Raji (cell line): Measurements from ENCODE around the gene ZFP36.

Experiments used
- POLR2A ChIP-seq: IDR thresholded peaks from 2 replicates; pipeline ENCODE4 v1.6.1; 2011; ENCODE audit warnings: low read depth, low read length, control low read depth; ENCODE audit not compliant: insufficient read depth

The ZFP36 gene

DNA sequence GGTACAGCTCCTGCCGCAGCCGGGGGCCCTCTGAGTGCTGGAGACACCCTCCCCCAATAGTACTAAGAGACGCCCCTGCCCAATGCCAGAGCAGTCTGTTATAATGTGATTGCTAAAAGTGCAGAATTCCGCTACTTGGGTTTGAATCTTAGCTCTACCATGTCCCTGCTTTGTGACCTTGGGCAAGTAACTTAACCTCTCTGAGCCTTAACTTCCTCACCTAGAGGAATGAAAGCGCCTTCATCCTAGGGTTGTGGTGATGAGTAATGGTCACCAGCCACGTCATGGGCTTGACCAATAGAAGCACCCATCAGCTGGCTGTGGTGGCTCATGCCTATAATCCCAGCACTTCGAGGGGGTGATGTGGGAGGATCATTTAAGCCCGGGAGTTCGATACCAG, 12.4 kb downstream of the ZFP36 start:
- no peak for TF ChIP-seq POLR2A

- no peak for TF ChIP-seq POLR2A
Measured at GRCh38 chr19:39420769-39421168, 14.1 kb downstream of the ZFP36 start.

GRCh38 chr19:39422020-39422419, 15.4 kb downstream of the ZFP36 start:
- TF ChIP-seq POLR2A, result no peak

DNA sequence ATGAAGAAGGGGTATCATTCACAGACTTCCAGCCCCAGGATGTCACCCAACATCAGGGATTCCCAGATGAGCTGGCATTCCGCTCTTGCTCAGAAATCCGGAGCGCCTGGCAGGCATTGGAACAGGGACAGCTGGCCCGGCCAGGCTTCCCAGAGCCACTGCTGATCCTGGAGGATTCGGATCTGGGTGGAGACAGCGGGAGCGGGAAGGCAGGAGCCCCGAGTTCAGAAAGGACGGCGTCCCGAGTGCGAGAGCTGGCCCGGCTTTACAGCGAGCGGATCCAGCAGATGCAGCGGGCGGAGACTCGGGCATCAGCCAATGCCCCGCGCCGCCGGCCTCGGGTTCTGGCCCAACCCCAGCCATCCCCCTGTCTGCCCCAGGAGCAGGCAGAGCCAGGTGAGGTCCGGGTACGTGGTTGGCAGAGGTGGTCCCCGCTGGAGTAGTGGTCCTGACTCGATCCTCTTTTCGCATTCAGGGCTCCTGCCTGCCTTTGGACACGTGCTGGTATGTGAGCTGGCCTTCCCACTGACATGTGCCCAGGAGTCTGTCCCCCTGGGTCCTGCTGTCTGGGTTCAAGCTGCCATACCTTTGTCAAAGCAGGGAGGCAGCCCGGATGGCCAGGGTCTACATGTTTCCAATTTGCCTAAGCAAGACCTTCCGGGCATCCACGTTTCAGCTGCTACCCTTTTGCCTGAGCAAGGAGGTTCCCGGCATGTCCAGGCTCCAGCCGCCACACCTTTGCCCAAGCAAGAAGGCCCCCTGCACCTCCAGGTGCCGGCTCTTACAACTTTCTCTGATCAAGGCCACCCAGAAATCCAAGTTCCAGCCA, 16.8 kb downstream of the ZFP36 start:
- TF ChIP-seq POLR2A, result no peak

GRCh38 chr19:39424934-39425333, 18.3 kb downstream of the ZFP36 start:
- no peak for TF ChIP-seq POLR2A

GRCh38 chr19:39425744-39426143, 19.1 kb downstream of the ZFP36 start:
- TF ChIP-seq POLR2A, result no peak

DNA sequence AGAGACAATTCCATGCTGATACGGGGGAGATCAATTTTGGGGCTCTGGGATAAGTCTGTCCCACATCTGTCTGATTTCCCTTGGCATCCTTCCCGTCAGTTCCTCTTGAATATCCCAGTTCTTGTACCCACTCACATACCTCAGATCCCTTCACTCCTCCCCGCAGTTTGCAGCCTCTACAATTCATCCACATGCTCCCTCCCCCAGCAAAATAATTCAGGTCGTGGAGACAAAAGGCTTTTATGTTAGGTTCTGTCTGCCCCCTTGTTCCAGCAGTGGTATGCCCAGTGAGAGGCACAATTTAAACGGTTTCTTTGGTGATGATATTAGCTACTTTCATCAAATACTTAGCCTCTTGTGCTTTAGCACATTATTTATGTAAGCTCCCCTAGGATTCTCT, 19.5 kb downstream of the ZFP36 start:
- no peak for TF ChIP-seq POLR2A

DNA sequence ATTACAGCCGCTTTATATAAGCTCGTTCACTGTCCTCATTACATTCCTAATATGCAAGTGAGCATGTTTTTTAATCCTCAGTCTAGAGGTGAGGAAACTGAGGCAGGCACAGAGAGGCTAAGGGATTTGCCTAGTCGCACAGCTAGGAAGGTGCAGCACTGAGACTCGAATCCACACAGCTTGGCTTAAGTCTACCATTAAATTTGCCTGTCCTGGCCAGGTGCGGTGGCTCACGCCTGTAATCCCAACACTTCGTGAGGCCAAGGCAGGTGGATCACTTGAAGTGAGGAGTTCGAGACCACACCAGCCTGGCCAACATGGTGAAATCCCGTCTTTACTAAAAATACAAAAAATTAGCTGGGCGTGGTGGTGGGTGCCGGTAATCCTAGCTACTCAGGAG, 21.1 kb downstream of the ZFP36 start:
- no peak for TF ChIP-seq POLR2A

DNA sequence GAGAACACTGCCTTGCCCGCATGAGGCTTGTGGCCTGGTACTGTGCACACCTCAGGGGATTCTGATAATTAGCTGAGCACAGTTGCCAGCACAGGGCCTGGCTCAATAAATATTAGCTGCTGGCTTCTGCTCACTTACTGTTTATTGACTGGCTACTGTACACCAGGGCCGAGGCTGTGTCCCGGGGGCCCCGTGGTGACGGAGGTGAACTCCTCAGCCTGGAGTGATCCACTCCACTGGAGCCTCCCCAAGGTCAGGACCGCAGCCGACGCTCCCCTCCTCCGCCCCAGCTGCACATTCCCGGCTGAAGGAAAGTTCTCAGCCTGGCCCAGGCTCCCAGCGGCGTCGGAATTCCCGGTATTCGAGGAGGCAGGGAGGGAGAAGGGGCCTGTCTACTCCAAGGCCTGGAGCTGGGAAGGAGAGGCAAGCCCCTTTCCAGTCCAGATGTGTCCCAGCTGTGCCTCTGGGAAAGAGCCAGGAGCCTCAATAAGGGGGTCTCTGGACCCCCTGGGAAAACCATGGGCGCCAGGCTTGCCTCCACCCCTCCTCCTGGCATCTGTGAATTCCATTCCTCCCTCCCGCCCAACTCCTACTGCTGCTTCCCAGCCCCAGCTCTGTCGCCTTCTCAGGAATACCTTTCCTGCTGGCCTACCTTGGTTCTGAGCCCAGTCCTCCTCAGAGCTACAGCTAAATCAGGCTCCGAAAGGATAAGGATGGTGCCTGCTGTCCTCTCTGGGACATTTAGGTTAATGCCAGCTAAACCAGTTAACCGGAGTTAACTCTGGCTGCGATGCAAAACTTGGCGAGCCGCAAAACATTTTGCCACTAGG, 21.9 kb downstream of the ZFP36 start:
- TF ChIP-seq POLR2A, result no peak

GRCh38 chr19:39430675-39431593, 24.3 kb downstream of the ZFP36 start:
- TF ChIP-seq POLR2A, result peak; percentile 55; the same call in 1 of the 2 replicates

- TF ChIP-seq POLR2A, result no peak
Measured at GRCh38 chr19:39432677-39433025, 26.0 kb downstream of the ZFP36 start.

GRCh38 chr19:39433480-39434079, 26.9 kb downstream of the ZFP36 start:
- no peak; the same call in 1 of the 2 replicates for TF ChIP-seq POLR2A

DNA sequence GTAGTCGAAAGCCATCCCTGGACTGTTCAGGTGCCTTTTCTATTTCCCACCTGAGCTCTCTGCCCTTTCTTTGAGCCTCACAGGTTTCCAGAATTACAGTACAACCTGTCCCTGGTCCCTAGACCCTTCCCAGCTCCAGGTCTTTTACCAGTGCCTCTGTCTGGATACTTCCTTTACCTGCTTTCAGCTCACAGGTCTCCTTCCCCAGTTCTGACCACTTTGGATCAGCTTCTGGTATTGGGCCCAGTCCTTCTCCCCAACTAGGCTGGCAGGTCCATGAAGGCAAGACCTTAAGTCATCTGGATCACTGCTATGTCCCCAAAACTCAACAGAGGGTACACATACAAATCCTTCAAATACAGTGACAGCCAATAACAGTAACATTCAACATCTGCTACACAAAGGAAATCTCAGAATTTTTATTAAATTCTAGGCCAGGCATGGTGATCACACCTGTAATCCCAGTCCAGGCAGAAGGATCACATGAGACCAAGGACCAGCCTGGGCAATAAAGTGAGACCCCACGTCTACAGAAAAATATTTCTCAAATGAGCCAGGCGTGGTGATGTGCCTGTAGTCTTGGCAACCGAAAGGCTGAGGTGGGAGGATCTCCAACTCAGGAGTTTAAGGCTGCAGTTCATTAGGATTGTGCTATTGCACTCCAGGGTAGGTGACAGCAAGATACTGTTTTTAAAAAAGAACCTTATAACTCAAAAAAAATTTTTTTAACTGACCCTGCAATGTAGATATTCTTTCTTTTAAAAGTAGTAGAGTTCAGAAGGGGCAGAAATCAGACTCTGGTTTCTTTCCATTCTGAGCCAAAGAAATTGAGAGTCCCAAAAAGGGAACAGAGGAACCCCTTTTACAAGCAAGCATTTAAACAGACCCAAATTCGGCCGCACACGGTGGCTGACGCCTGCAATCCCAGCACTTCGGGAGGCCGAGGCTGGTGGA, 27.8 kb downstream of the ZFP36 start:
- TF ChIP-seq POLR2A, result no peak
